ENCODE results near the gene NPY.

DNA sequence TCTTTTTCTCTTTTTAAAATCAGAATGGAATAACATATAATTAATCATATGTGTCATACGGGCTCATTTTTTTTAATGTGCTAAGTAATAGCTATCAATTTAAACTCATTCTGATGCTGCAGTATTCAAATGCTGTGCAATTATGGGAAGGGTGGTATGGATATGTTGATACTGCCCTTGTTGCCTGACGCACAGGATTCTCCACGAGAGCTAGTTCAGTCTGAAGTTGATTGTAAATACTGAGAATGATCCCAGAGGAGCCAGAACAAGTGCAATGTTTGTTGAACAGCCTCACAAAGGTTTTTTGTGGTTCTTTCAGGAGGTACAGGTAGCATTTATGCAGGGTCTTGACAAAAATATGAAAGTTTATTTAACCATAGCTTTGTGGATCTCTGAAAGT is 13.4 kb downstream of the NPY start:
- TF ChIP-seq, protein P1, sequence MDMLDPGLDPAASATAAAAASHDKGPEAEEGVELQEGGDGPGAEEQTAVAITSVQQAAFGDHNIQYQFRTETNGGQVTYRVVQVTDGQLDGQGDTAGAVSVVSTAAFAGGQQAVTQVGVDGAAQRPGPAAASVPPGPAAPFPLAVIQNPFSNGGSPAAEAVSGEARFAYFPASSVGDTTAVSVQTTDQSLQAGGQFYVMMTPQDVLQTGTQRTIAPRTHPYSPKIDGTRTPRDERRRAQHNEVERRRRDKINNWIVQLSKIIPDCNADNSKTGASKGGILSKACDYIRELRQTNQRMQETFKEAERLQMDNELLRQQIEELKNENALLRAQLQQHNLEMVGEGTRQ (IDR thresholded peaks at IDR 0.05; ENCODE audit: low read depth, low read length): no peak
- TF ChIP-seq, protein P2, sequence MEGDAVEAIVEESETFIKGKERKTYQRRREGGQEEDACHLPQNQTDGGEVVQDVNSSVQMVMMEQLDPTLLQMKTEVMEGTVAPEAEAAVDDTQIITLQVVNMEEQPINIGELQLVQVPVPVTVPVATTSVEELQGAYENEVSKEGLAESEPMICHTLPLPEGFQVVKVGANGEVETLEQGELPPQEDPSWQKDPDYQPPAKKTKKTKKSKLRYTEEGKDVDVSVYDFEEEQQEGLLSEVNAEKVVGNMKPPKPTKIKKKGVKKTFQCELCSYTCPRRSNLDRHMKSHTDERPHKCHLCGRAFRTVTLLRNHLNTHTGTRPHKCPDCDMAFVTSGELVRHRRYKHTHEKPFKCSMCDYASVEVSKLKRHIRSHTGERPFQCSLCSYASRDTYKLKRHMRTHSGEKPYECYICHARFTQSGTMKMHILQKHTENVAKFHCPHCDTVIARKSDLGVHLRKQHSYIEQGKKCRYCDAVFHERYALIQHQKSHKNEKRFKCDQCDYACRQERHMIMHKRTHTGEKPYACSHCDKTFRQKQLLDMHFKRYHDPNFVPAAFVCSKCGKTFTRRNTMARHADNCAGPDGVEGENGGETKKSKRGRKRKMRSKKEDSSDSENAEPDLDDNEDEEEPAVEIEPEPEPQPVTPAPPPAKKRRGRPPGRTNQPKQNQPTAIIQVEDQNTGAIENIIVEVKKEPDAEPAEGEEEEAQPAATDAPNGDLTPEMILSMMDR (conservative IDR thresholded peaks at IDR 0.05; ENCODE audit: low read depth, low read length): no peak
- TF ChIP-seq, protein P3, sequence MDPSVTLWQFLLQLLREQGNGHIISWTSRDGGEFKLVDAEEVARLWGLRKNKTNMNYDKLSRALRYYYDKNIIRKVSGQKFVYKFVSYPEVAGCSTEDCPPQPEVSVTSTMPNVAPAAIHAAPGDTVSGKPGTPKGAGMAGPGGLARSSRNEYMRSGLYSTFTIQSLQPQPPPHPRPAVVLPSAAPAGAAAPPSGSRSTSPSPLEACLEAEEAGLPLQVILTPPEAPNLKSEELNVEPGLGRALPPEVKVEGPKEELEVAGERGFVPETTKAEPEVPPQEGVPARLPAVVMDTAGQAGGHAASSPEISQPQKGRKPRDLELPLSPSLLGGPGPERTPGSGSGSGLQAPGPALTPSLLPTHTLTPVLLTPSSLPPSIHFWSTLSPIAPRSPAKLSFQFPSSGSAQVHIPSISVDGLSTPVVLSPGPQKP (IDR thresholded peaks at IDR 0.05; ENCODE audit: borderline replicate concordance, low read depth, low read length): no peak
- TF ChIP-seq BHLHE40 (IDR thresholded peaks at IDR 0.05; ENCODE audit: low read depth, low read length): no peak

Data from IMR-90 (cell line).